ENCODE measurements around the gene ANAPC2. TPM values are rescaled to one million over a fixed set of nuclear protein-coding genes. Genes with fewer than 3 reads are reported as not detected.

The ANAPC2 gene
- total RNA-seq, 1 donor from 2014 or later, result 18.9 TPM

DNA sequence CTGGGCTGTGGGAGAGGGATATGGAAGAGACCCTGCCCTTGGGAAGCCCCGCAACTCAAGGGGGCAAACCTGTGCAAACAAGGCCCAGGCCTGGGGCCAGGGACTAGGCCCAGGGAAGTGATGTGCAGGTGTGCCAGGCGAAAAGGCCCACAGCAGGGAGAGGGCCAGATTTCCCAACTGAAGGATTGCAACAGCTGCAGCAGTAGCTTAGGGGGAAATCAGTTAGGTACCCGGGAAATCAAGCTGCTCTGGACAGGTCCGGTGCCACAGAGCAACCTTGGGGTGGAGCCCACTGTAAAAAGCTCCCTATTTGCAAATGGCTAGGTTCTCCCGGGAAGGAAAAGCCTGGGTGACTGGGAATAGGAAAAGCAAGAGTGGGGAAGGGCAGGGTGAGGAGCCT, 39.0 kb downstream of the ANAPC2 start:
- H2AFZ ChIP-seq (replicated peaks), result no peak overlapping the region
- Mint-ChIP-seq H3K36me3 (no peaks in the 10 kb centered on the region), H3K27ac (no peak overlapping the region), H3K27me3 (ENCODE audit: insufficient read depth, low read depth) (peaks cover 20% of the 10 kb centered on the region), H3K4me3 (no peak overlapping the region), H3K4me1 (no peaks in the 10 kb centered on the region), H3K9me3 (peaks cover 3% of the 10 kb centered on the region)
- H3F3A ChIP-seq (ENCODE audit: low read depth), result peaks cover 23% of the 10 kb centered on the region
- no peak for DNase-seq (ENCODE audit: low spot score)
- H3K36me3 ChIP-seq, result no peaks in the 10 kb centered on the region
- H3K79me2 ChIP-seq (ENCODE audit: low read depth), result no peaks in the 10 kb centered on the region
- no peaks in the 10 kb centered on the region for H3K4me1 ChIP-seq
- H3K4me3 ChIP-seq, result no peak overlapping the region
- H3K9me3 ChIP-seq (ENCODE audit: low read depth), result no peaks in the 10 kb centered on the region
- H3K9ac ChIP-seq, result no peak overlapping the region
- H3K27ac ChIP-seq, result no peak overlapping the region
- peaks cover 74% of the 10 kb centered on the region for H3K27me3 ChIP-seq
- TF ChIP-seq EZH2phosphoT487 (IDR thresholded peaks at IDR 0.05) (no peak), EZH2 (IDR thresholded peaks at IDR 0.05) (no peak)
- TF ChIP-seq, protein P1, sequence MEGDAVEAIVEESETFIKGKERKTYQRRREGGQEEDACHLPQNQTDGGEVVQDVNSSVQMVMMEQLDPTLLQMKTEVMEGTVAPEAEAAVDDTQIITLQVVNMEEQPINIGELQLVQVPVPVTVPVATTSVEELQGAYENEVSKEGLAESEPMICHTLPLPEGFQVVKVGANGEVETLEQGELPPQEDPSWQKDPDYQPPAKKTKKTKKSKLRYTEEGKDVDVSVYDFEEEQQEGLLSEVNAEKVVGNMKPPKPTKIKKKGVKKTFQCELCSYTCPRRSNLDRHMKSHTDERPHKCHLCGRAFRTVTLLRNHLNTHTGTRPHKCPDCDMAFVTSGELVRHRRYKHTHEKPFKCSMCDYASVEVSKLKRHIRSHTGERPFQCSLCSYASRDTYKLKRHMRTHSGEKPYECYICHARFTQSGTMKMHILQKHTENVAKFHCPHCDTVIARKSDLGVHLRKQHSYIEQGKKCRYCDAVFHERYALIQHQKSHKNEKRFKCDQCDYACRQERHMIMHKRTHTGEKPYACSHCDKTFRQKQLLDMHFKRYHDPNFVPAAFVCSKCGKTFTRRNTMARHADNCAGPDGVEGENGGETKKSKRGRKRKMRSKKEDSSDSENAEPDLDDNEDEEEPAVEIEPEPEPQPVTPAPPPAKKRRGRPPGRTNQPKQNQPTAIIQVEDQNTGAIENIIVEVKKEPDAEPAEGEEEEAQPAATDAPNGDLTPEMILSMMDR (IDR thresholded peaks at IDR 0.05), result no peak
- no peaks in the 10 kb centered on the region for H4K20me1 ChIP-seq (ENCODE audit: low read depth)
- H3K4me2 ChIP-seq, result no peak overlapping the region

DNA sequence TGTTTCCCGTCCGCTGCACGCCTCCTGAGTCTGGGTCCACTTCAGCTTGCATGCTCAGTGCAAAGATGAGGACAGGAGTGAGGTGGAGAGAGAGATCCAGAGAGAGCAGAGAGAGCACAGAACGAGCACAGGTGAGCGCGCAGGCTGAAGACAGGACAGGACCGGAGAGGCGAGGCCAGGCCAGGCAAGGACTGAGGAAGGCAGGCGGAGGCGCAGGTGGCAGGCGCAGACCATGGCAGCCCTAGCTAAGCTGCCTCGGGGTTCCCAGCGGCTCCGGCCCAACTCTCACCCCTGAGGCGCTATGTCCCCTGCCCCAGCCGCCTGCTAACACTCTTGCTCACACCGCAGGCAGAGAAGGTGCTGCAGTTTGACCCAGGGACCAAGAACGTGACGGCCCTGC, 39.7 kb downstream of the ANAPC2 start:
- H3K9me3 Mint-ChIP-seq, result peaks cover 3% of the 10 kb centered on the region
- Histone ChIP-seq H4K20me1 (ENCODE audit: low read depth) (no peaks in the 10 kb centered on the region), H3K4me3 (no peak overlapping the region), H3K27me3 (peaks cover 77% of the 10 kb centered on the region), H3K79me2 (ENCODE audit: low read depth) (no peaks in the 10 kb centered on the region), H3K27ac (no peak overlapping the region), H3K9me3 (ENCODE audit: low read depth) (no peaks in the 10 kb centered on the region), H3K9ac (no peak overlapping the region), H3K4me2 (no peak overlapping the region), H3K36me3 (no peaks in the 10 kb centered on the region), H3F3A (ENCODE audit: low read depth) (peaks cover 23% of the 10 kb centered on the region), H3K4me1 (no peaks in the 10 kb centered on the region), H2AFZ (replicated peaks) (no peak overlapping the region)
- no peaks in the 10 kb centered on the region for H3K4me1 Mint-ChIP-seq
- H3K4me3 Mint-ChIP-seq, result no peak overlapping the region
- H3K36me3 Mint-ChIP-seq, result no peaks in the 10 kb centered on the region
- no peak for DNase-seq (ENCODE audit: low spot score)
- no peak for TF ChIP-seq EZH2phosphoT487 (IDR thresholded peaks at IDR 0.05)
- peaks cover 27% of the 10 kb centered on the region for H3K27me3 Mint-ChIP-seq (ENCODE audit: insufficient read depth, low read depth)
- H3K27ac Mint-ChIP-seq, result no peak overlapping the region

DNA sequence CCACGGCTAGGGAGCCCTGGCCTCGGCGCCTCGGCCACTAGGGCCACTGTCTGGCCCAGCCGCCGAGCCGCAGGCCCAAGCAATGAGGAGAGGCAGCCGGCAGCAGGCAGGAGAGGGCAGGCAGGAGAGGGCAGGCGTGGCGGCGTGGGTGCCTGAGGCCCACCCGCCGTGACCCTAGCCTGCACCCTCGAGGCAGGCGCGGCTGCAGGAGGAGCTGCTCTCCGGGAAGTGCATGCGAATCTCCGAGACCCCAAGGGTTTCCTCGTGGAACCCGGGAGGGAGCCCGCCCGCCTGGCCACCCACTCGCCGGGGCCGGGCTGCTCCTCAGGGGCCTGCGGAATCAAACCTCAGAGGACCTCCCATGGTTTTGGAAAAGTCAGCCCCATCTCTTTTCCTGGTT, 40.1 kb downstream of the ANAPC2 start:
- no peak overlapping the region for H3K4me3 Mint-ChIP-seq
- Histone ChIP-seq H3K27me3 (peaks cover 82% of the 10 kb centered on the region), H3K79me2 (ENCODE audit: low read depth) (no peaks in the 10 kb centered on the region), H3K9me3 (ENCODE audit: low read depth) (no peaks in the 10 kb centered on the region), H2AFZ (replicated peaks) (no peak overlapping the region), H3K4me2 (no peak overlapping the region), H3K4me1 (no peaks in the 10 kb centered on the region), H4K20me1 (ENCODE audit: low read depth) (no peaks in the 10 kb centered on the region), H3K9ac (no peak overlapping the region), H3K36me3 (no peaks in the 10 kb centered on the region), H3K27ac (no peak overlapping the region), H3K4me3 (no peak overlapping the region), H3F3A (ENCODE audit: low read depth) (peaks cover 20% of the 10 kb centered on the region)
- H3K36me3 Mint-ChIP-seq, result no peaks in the 10 kb centered on the region
- peaks cover 31% of the 10 kb centered on the region for H3K27me3 Mint-ChIP-seq (ENCODE audit: insufficient read depth, low read depth)
- TF ChIP-seq, protein P1 (IDR thresholded peaks at IDR 0.05), result no peak
- TF ChIP-seq EZH2 (IDR thresholded peaks at IDR 0.05) (no peak), EZH2phosphoT487 (IDR thresholded peaks at IDR 0.05) (no peak)
- peaks cover 3% of the 10 kb centered on the region for H3K9me3 Mint-ChIP-seq
- H3K27ac Mint-ChIP-seq, result no peak overlapping the region
- no peaks in the 10 kb centered on the region for H3K4me1 Mint-ChIP-seq
- no peak for DNase-seq (ENCODE audit: low spot score)

DNA sequence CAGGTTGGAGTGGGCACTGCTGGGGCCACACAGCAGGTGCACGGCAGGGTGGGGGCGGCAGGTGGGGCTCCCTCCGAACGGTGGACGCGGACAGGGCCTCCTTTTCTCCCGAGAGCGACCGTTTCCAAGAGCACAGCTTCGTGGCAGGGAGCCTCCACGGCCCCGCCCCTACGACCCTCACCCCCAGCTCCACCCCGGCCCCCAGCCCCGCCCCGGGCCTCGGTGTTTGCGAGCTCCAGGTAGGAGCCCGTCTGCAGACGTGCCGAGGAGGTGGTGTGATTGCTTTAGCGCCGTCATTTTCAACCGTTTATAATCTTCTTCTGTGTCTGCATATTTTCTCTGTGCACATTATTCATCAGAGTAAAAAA, 40.6 kb downstream of the ANAPC2 start:
- Mint-ChIP-seq H3K36me3 (no peaks in the 10 kb centered on the region), H3K9me3 (peaks cover 3% of the 10 kb centered on the region), H3K4me1 (no peaks in the 10 kb centered on the region), H3K27ac (no peak overlapping the region), H3K27me3 (ENCODE audit: insufficient read depth, low read depth) (peaks cover 33% of the 10 kb centered on the region), H3K4me3 (no peak overlapping the region)
- no peaks in the 10 kb centered on the region for H3K4me1 ChIP-seq
- no peaks in the 10 kb centered on the region for H4K20me1 ChIP-seq (ENCODE audit: low read depth)
- no peak overlapping the region for H2AFZ ChIP-seq (replicated peaks)
- H3K4me2 ChIP-seq, result no peak overlapping the region
- H3K9me3 ChIP-seq (ENCODE audit: low read depth), result no peaks in the 10 kb centered on the region
- no peak for DNase-seq (ENCODE audit: low spot score)
- H3K36me3 ChIP-seq, result no peaks in the 10 kb centered on the region
- no peaks in the 10 kb centered on the region for H3K79me2 ChIP-seq (ENCODE audit: low read depth)
- no peak overlapping the region for H3K9ac ChIP-seq
- H3K4me3 ChIP-seq, result no peak overlapping the region
- H3K27ac ChIP-seq, result no peak overlapping the region
- peaks cover 86% of the 10 kb centered on the region for H3K27me3 ChIP-seq
- peaks cover 15% of the 10 kb centered on the region for H3F3A ChIP-seq (ENCODE audit: low read depth)
- TF ChIP-seq, protein P1 (IDR thresholded peaks at IDR 0.05), result no peak
- TF ChIP-seq EZH2 (IDR thresholded peaks at IDR 0.05), result no peak
- no peak for TF ChIP-seq EZH2phosphoT487 (IDR thresholded peaks at IDR 0.05)
